Mucosa of stomach (tissue), 1 donor: ENCODE measurements around the gene LIPH.
"Not testable (repeated sequence)": the region's sequence is repeated elsewhere in the genome, so short reads cannot be mapped to it uniquely, and the experiment has no call there.

ENCODE experiments used
- H3K27me3 ChIP-seq: one replicate; pipeline ENCODE4 v1.7.0; 2013; ENCODE audit warnings: mild to moderate bottlenecking, low read length; ENCODE audit not compliant: control insufficient read depth, insufficient read depth
- H3K36me3 ChIP-seq: one replicate; pipeline ENCODE4 v1.7.0; 2013; ENCODE audit warnings: low read length; ENCODE audit not compliant: control insufficient read depth, insufficient read depth
- H3K4me1 ChIP-seq: one replicate; pipeline ENCODE4 v1.7.0; 2013; ENCODE audit warnings: mild to moderate bottlenecking, low read length; ENCODE audit not compliant: control insufficient read depth, insufficient read depth
- H3K4me3 ChIP-seq: one replicate; pipeline ENCODE4 v1.7.0; 2013; ENCODE audit warnings: low read length
- H3K9ac ChIP-seq: one replicate; pipeline ENCODE4 v1.7.0; 2013; ENCODE audit warnings: mild to moderate bottlenecking, low read length, moderate library complexity
- H3K9me3 ChIP-seq: one replicate; pipeline ENCODE4 v1.7.0; 2013; ENCODE audit warnings: mild to moderate bottlenecking, low read length, moderate library complexity; ENCODE audit not compliant: control insufficient read depth
- donor health status: Pancreatic carcinoma.

Gene LIPH

DNA sequence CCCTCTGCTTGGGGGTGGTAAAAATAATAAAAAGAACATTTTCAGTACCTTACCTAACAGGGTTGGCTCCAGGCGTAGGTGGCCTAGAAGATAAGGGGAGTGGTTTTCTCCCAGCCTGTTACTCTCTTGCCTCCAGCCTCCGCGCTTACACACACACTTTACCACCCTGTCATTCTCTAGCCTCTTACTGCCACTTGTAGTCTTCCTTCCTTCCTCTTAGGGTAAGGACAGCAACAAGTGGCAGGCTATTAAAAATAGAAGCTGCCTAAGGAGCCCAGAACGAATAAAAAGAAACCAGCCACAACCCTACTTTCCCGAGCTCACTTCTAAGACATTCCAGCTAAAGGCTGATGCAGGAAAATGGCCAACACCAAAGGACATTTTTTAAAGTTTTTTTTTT, 9.6 kb upstream of the LIPH start:
- no peak overlapping the region for H3K9ac ChIP-seq
- no peaks in the 10 kb centered on the region for H3K27me3 ChIP-seq
- no peaks in the 10 kb centered on the region for H3K36me3 ChIP-seq
- no peaks in the 10 kb centered on the region for H3K9me3 ChIP-seq
- peaks cover 17% of the 10 kb centered on the region for H3K4me1 ChIP-seq
- no peak overlapping the region for H3K4me3 ChIP-seq

GRCh38 chr3:185561374-185561943, 9.1 kb upstream of the LIPH start:
- Histone ChIP-seq H3K27me3 (no peaks in the 10 kb centered on the region), H3K9ac (peak overlapping the region; percentile 19), H3K4me1 (peaks cover 21% of the 10 kb centered on the region), H3K36me3 (no peaks in the 10 kb centered on the region), H3K4me3 (no peak overlapping the region), H3K9me3 (no peaks in the 10 kb centered on the region)

GRCh38 chr3:185560676-185561075, 8.3 kb upstream of the LIPH start:
- no peak overlapping the region for H3K4me3 ChIP-seq

GRCh38 chr3:185559706-185560090, 7.3 kb upstream of the LIPH start:
- H3K4me1 ChIP-seq, result peaks cover 39% of the 10 kb centered on the region
- no peaks in the 10 kb centered on the region for H3K9me3 ChIP-seq
- no peak overlapping the region for H3K4me3 ChIP-seq
- H3K27me3 ChIP-seq, result no peaks in the 10 kb centered on the region
- H3K9ac ChIP-seq, result no peak overlapping the region
- H3K36me3 ChIP-seq, result no peaks in the 10 kb centered on the region

More at GRCh38 chr3:185560676-185561075, 8.3 kb upstream of the LIPH start:
- Histone ChIP-seq H3K36me3 (no peaks in the 10 kb centered on the region), H3K9me3 (no peaks in the 10 kb centered on the region), H3K27me3 (no peaks in the 10 kb centered on the region), H3K4me1 (peaks cover 29% of the 10 kb centered on the region), H3K9ac (peak overlapping the region; percentile 19)

DNA sequence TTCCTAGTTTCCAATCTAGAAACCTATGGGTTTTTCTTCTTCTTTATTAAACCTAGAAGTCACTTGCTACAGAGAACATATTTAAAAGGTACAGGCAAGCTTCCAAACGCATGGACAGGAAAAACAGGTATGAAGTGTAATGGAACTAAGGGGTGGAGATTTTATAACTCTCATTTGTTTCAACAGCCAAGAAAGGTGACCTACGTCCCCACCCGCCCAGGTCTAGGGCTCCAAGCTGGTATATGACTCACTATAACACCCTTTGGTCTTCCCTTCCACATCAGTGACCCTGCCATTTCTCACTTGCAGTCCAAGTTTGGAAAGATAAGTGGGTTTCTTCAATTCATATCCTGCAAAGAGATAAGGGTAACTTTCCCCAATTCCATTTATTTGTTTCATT, 6.0 kb upstream of the LIPH start:
- H3K27me3 ChIP-seq, result no peaks in the 10 kb centered on the region
- peaks cover 43% of the 10 kb centered on the region for H3K4me1 ChIP-seq
- no peaks in the 10 kb centered on the region for H3K9me3 ChIP-seq
- no peak overlapping the region for H3K4me3 ChIP-seq
- peak overlapping the region; percentile 72 for H3K9ac ChIP-seq
- H3K36me3 ChIP-seq, result no peaks in the 10 kb centered on the region

DNA sequence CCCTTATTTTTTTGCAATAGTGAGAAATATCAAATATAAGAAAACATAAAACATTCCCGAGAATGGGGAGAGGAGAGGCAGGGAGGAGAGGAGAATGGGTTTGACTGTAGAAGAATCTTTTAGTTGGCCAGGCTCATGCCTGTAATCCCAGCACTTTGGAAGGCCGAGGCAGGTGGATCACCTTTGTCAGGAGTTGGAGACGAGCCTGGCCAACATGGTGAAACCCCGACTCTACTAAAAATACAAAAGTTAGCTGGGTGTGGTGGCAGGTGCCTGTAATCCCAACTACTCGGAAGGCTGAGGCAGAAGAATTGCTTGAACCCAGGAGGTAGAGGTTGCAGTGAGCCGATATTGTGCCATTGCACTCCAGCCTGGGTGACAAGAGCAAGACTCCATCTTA, 4.3 kb upstream of the LIPH start:
- Histone ChIP-seq H3K4me1 (peaks cover 49% of the 10 kb centered on the region), H3K9ac (peak overlapping the region; percentile 66)
- H3K9me3 ChIP-seq, H3K4me3 ChIP-seq, H3K27me3 ChIP-seq, H3K36me3 ChIP-seq: not testable (repeated sequence)

GRCh38 chr3:185555860-185556347, 3.5 kb upstream of the LIPH start:
- Histone ChIP-seq H3K4me3 (peak overlapping the region; percentile 8), H3K36me3 (no peaks in the 10 kb centered on the region), H3K9ac (peak overlapping the region; percentile 66), H3K27me3 (no peaks in the 10 kb centered on the region), H3K9me3 (no peaks in the 10 kb centered on the region), H3K4me1 (peaks cover 45% of the 10 kb centered on the region)

DNA sequence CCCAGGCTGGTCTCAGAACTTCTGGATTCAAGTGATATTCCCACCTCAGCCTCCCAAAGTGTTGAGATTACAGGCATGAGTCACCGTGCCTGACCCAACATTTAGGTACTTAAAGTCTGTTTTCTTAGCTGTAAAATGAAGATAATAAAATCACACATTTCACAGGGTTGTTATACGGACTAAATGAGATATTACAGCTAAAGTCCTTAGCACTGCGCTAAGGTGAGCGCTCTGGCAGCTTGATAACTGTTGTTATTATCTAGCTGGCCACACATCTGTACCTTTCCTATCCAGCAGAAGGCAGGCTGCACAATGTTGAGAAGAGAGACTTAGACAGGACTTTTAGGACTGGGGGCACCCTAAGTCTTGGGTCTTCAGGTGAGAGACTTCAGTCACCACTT, 2.7 kb upstream of the LIPH start:
- no peaks in the 10 kb centered on the region for H3K27me3 ChIP-seq
- H3K9me3 ChIP-seq, result no peaks in the 10 kb centered on the region
- no peak overlapping the region for H3K4me3 ChIP-seq
- H3K4me1 ChIP-seq, result peaks cover 43% of the 10 kb centered on the region
- H3K36me3 ChIP-seq, result no peaks in the 10 kb centered on the region
- peak overlapping the region; percentile 66 for H3K9ac ChIP-seq

DNA sequence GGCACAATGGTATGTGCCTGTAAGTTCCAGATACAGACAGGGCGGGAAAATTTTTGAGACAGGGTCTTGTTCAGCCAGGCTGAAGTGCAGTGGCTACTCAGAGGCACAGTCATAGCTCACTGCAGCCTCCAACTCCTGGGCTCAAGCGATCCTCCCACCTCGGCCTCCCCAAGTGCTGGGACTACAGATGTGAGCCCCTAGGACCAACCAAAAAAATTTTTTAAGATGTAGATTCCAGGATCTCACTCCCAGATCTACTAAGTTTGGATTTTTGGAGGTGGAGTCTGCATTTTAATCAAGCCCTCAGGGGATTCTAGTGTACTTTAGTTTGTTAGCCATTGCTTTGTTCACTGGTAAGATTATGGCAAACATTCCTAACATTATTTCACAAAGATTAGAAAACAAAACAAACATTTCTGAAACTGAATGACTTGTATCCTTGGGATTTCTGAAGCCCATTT, 2.7 kb downstream of the LIPH start:
- Histone ChIP-seq H3K9ac (peak overlapping the region; percentile 94), H3K9me3 (no peaks in the 10 kb centered on the region), H3K27me3 (no peaks in the 10 kb centered on the region), H3K36me3 (peaks cover 6% of the 10 kb centered on the region), H3K4me3 (peak overlapping the region; percentile 63), H3K4me1 (peaks cover 38% of the 10 kb centered on the region)

DNA sequence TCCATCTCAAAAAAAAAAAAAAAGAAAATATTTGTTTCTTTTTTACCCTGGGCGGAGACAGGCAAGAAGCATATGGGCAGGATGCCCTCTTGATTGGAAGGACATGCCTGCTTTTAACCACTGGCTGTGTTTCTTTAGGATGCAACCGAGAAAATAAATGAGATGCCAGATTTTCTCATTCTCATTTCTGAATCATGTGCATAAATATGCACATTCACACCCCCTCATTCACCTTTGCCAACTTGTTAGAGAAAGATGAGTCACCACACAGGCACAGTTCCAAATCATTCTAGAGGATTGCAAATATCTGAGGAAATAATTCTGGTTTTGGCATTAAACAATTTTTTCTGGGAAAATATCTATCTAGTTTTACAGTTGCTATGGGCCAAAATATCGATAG, 3.3 kb downstream of the LIPH start:
- H3K27me3 ChIP-seq, result no peaks in the 10 kb centered on the region
- H3K9ac ChIP-seq, result peak overlapping the region; percentile 94
- H3K4me3 ChIP-seq, result no peak overlapping the region
- H3K36me3 ChIP-seq, result peaks cover 9% of the 10 kb centered on the region
- peaks cover 40% of the 10 kb centered on the region for H3K4me1 ChIP-seq
- H3K9me3 ChIP-seq, result no peaks in the 10 kb centered on the region

DNA sequence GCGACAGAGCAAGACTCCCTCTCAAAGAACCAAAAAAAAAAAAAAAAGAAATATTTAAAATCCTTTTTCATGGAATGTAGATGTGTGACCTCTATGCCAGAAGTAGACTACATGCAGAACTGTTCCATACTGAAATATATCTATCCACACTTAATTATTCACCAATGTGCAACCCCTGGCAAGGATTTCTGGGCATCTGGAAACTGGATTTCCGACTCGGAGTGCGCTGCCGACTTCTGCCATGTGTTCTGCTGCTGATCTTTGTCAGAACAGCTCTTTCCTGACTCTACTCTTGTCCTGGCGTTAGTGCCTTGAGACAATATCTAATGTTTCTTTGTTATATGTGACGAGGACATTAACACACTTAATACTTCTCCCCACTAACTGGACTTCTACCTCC, 11.7 kb downstream of the LIPH start:
- Histone ChIP-seq H3K9me3 (no peaks in the 10 kb centered on the region), H3K27me3 (no peaks in the 10 kb centered on the region), H3K4me1 (peaks cover 50% of the 10 kb centered on the region), H3K36me3 (peaks cover 12% of the 10 kb centered on the region), H3K9ac (no peak overlapping the region), H3K4me3 (no peak overlapping the region)

- no peak overlapping the region for H3K9ac ChIP-seq
- H3K27me3 ChIP-seq, result no peaks in the 10 kb centered on the region
- no peaks in the 10 kb centered on the region for H3K9me3 ChIP-seq
- H3K4me1 ChIP-seq, result peaks cover 45% of the 10 kb centered on the region
- H3K4me3 ChIP-seq, result no peak overlapping the region
- peaks cover 12% of the 10 kb centered on the region for H3K36me3 ChIP-seq
Measured at GRCh38 chr3:185539934-185540333, 12.5 kb downstream of the LIPH start.
